Activated CD8-positive, alpha-beta memory T cell treated with anti-CD3 and anti-CD28 coated beads, Interleukin-2, amount 50 U/mL, for 24 hours (primary cell): ENCODE results near the gene HES5.

Experiments
- DNase-seq: peaks from one replicate; pipeline ENCODE4 v3.0.0-alpha.2; 2020; ENCODE audit errors: extremely low read depth

The HES5 gene

GRCh38 chr1:2501041-2501819 is 28.8 kb downstream of the HES5 start:
- DNase-seq, result no peak

GRCh38 chr1:2499986-2500596 is 30.0 kb downstream of the HES5 start:
- no peak for DNase-seq

- DNase-seq, result no peak
These were observed 30.8 kb downstream of the HES5 start for GRCh38 chr1:2499260-2499659.

- DNase-seq, result no peak
These were observed 31.4 kb downstream of the HES5 start for GRCh38 chr1:2498648-2499047.

- no peak for DNase-seq
These were observed 32.2 kb downstream of the HES5 start for GRCh38 chr1:2497891-2498290.

- no peak for DNase-seq
These were observed 33.3 kb downstream of the HES5 start for GRCh38 chr1:2496746-2497145.

GRCh38 chr1:2496087-2496622 is 33.9 kb downstream of the HES5 start:
- no peak for DNase-seq

- no peak for DNase-seq
These were observed 34.5 kb downstream of the HES5 start for GRCh38 chr1:2495546-2495945.

GRCh38 chr1:2495026-2495425 is 35.0 kb downstream of the HES5 start:
- DNase-seq, result no peak

- DNase-seq, result no peak
These were observed 35.8 kb downstream of the HES5 start for GRCh38 chr1:2494323-2494693.

- DNase-seq, result no peak
These were observed 36.3 kb downstream of the HES5 start for GRCh38 chr1:2493691-2494322.

- no peak for DNase-seq
These were observed 36.8 kb downstream of the HES5 start for GRCh38 chr1:2493218-2493617.

- DNase-seq, result no peak
These were observed 38.0 kb downstream of the HES5 start for GRCh38 chr1:2492091-2492490.

GRCh38 chr1:2489615-2490014 is 40.4 kb downstream of the HES5 start:
- DNase-seq, result no peak

GRCh38 chr1:2488688-2489087 is 41.4 kb downstream of the HES5 start:
- DNase-seq, result no peak

- DNase-seq, result no peak
These were observed 43.5 kb downstream of the HES5 start for GRCh38 chr1:2486558-2486957.

GRCh38 chr1:2486041-2486440 is 44.0 kb downstream of the HES5 start:
- no peak for DNase-seq

GRCh38 chr1:2483970-2484369 is 46.1 kb downstream of the HES5 start:
- DNase-seq, result no peak

- DNase-seq, result no peak
These were observed 47.0 kb downstream of the HES5 start for GRCh38 chr1:2483026-2483425.

- DNase-seq, result no peak
These were observed 47.5 kb downstream of the HES5 start for GRCh38 chr1:2482588-2482987.

- no peak for DNase-seq
These were observed 48.2 kb downstream of the HES5 start for GRCh38 chr1:2481885-2482284.

- DNase-seq, result no peak
These were observed 49.1 kb downstream of the HES5 start for GRCh38 chr1:2480986-2481364.
